ENCODE results near the gene USP35.

The USP35 gene

DNA sequence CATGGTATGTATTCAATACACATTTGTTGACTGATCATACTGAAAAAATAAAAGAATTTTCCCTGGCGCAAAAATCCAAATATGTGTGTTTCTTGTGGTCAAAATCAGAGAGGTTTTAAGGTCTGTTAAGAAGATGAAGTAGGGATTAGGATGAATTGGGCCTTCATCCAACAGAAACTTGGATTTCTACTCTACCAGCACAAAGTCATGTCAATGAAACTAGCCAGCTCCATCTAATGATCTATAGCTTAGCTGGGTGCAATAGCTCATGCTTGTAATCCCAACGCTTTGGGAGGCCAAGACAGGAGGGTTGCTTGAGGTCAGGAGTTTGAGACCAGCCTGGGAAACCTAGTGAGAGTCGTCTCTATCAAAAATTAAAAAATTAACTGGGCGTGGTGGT, 65.5 kb downstream of the USP35 start:
- Mint-ChIP-seq H3K4me1 (ENCODE audit: low read depth in 2 of 2) (no peaks in the 10 kb centered on the region), H3K9me3 (no peaks in the 10 kb centered on the region), H3K27ac (no peak overlapping the region), H3K36me3 (ENCODE audit: insufficient read depth) (no peaks in the 10 kb centered on the region), H3K4me3 (no peak overlapping the region), H3K27me3 (no peaks in the 10 kb centered on the region)
- no peak for DNase-seq
- no peak for ATAC-seq (replicated peaks)

DNA sequence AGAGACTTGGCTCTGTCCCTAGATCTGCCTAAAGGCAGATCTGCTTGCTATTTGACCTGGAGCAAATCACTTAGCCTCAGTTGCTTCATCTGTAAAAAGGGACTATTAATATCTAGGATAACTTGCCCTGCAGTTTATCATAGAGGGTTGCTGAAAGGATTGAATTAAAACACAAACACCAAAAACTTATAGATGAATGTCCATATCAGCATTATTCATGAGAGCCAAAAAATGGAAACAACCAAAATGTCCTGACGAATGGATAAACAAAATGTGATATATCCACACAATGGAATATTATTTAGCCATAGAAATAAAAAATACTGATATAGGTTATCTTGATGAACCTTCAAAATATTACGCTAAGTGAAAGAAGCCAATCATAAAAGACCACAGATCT, 67.2 kb downstream of the USP35 start:
- no peak for DNase-seq
- H3K27me3 Mint-ChIP-seq = no peaks in the 10 kb centered on the region
- no peak overlapping the region for H3K4me3 Mint-ChIP-seq
- ATAC-seq (replicated peaks) = no peak
- H3K9me3 Mint-ChIP-seq = no peaks in the 10 kb centered on the region
- H3K4me1 Mint-ChIP-seq (ENCODE audit: low read depth in 2 of 2) = no peaks in the 10 kb centered on the region
- H3K27ac Mint-ChIP-seq = no peak overlapping the region
- H3K36me3 Mint-ChIP-seq (ENCODE audit: insufficient read depth) = no peaks in the 10 kb centered on the region

DNA sequence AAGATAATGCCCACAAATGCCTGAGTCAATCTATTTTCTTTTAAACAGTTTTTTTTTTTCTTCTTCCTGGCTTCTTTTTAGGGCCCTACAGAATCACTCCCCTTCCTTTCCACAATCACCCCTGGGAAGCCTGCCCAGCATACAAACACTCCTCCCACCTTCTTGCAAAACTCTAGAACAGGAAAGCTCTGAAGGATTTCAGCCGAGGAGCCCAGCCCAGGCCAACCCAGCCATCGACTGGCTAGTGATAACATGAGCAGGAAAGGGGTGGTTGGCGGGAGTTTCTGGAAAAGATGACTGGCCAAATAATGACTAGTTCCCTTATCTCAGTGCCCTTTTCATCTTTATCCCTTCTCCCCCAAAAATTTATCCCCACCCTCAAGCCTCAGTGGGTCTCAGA, 68.2 kb downstream of the USP35 start:
- Mint-ChIP-seq H3K36me3 (ENCODE audit: insufficient read depth) (no peaks in the 10 kb centered on the region), H3K9me3 (no peaks in the 10 kb centered on the region), H3K4me3 (no peak overlapping the region), H3K27ac (no peak overlapping the region), H3K27me3 (no peaks in the 10 kb centered on the region), H3K4me1 (ENCODE audit: low read depth in 2 of 2) (no peaks in the 10 kb centered on the region)
- DNase-seq (no peak), ATAC-seq (replicated peaks) (no peak)

DNA sequence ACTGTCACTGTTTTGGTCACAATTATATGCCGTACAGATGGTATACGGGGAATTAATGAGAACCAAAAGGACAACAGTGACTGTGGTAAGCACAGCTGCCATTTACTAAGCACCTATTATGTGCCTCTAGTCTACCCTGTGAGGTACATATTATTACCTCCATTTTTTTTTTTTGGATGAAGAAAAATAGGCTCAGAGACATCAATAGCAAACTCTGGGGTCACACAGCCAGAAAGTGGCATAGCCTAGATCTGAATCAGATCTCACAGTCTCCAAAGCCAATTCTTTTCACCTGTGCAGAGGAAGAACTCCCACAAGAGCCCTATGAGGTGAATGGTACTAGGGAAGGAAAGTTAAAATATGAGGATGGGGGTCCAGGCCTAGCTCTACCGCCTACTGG, 68.9 kb downstream of the USP35 start:
- no peak overlapping the region for H3K27ac Mint-ChIP-seq
- no peaks in the 10 kb centered on the region for H3K36me3 Mint-ChIP-seq (ENCODE audit: insufficient read depth)
- no peaks in the 10 kb centered on the region for H3K4me1 Mint-ChIP-seq (ENCODE audit: low read depth in 2 of 2)
- no peak overlapping the region for H3K4me3 Mint-ChIP-seq
- no peaks in the 10 kb centered on the region for H3K9me3 Mint-ChIP-seq
- H3K27me3 Mint-ChIP-seq = no peaks in the 10 kb centered on the region
- ATAC-seq (replicated peaks) (no peak), DNase-seq (no peak)

DNA sequence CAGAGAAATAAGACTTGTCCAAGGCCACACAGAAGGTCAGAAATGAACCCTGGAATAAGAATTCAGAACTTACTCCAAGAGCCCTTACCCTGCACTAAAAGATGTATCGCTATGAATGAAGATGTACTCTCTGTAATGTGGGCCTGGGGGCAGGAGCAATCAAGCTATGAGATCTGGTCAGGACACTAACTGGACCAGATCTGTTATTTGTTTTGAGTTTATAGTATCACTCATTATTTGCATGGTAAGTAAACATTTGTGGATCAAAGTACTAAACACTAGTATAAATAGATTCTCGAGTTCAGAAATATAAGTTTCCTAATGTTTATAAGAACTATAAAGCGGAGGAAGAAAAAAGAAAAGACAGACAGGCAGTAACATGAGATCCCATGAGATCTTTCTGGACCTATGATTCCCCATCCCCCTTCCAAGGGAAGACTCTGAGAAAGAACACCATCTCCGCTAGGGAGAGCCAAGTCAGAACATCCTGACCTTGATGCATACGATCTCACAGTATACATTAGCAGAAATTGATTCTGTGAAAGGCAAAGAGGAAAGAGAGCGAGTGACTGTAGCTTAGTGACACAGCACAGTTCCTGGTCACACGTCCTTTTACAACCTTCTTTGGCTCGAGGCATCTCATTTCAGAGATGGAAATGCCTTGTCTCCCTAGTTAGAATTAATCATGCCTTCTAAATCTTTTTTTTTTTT, 71.2 kb downstream of the USP35 start:
- Mint-ChIP-seq H3K4me3 (no peak overlapping the region), H3K4me1 (ENCODE audit: low read depth in 2 of 2) (no peaks in the 10 kb centered on the region), H3K36me3 (ENCODE audit: insufficient read depth) (no peaks in the 10 kb centered on the region), H3K9me3 (no peaks in the 10 kb centered on the region), H3K27me3 (no peaks in the 10 kb centered on the region), H3K27ac (no peak overlapping the region)
- ATAC-seq (replicated peaks) (no peak), DNase-seq (no peak)

DNA sequence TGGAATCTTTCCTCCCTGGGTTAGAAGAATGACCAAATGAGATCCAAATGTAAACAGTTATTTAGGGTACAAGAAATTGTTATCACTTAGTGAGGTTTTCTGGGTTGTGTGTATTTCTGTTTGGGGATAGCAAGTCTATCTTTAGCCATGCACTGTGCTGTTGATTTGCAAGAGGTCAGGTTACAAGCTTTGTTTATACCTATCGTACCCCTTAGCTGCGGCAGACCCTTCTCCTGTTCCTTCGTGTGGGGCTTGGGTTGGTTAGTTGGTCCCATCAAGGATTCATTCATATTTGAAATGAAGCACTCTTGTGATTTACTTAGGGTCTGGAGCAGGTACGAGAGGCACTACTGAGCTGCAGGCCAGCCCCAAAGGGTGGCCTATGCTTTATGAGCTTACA, 72.6 kb downstream of the USP35 start:
- Mint-ChIP-seq H3K4me1 (ENCODE audit: low read depth in 2 of 2) (no peaks in the 10 kb centered on the region), H3K27me3 (no peaks in the 10 kb centered on the region), H3K4me3 (no peak overlapping the region), H3K36me3 (ENCODE audit: insufficient read depth) (no peaks in the 10 kb centered on the region), H3K27ac (no peak overlapping the region), H3K9me3 (no peaks in the 10 kb centered on the region)
- DNase-seq = no peak
- ATAC-seq (replicated peaks) = no peak

DNA sequence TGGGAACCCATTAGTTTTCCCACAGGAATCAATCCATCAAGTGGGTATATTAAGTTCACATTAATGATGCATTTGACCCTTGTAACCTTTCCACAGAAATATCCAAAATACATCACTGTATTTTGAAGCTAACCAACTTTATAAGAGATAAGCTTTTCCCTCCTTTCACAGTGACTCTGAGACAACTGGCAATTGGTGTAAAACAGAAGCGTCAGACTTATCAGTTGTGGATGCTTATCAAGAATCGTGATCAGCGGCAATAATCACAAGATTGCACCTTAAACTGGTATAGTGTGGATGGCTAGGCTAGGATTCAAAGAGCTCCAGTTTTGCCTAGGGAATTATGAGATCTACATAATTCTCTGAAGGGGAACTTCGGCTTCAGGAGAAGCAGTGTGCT, 73.1 kb downstream of the USP35 start:
- DNase-seq (no peak), ATAC-seq (replicated peaks) (no peak)
- H3K9me3 Mint-ChIP-seq = no peaks in the 10 kb centered on the region
- H3K36me3 Mint-ChIP-seq (ENCODE audit: insufficient read depth) = no peaks in the 10 kb centered on the region
- no peaks in the 10 kb centered on the region for H3K4me1 Mint-ChIP-seq (ENCODE audit: low read depth in 2 of 2)
- H3K4me3 Mint-ChIP-seq = no peak overlapping the region
- H3K27ac Mint-ChIP-seq = no peak overlapping the region
- H3K27me3 Mint-ChIP-seq = no peaks in the 10 kb centered on the region

DNA sequence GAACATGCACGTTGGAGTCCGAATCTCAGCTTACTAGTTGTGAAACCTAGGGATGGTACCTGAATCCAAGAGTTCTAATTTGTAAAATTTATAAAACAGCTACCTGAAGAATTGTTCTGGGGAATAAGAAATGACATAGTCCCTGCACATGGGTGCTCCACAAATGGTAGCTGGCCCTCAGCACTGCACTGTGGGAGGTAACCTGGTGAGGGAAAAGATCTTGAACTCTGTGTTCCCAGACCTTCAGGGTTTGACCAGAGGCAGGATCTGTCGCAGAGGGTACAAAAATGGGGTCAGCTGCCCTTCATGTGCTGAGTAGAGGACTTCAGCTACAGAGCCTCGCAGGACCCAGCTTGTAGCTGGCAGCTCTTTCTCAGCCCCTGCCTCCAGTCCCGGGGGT, 73.5 kb downstream of the USP35 start:
- Mint-ChIP-seq H3K4me1 (ENCODE audit: low read depth in 2 of 2) (no peaks in the 10 kb centered on the region), H3K4me3 (no peak overlapping the region), H3K27me3 (no peaks in the 10 kb centered on the region), H3K9me3 (no peaks in the 10 kb centered on the region), H3K27ac (no peak overlapping the region), H3K36me3 (ENCODE audit: insufficient read depth) (no peaks in the 10 kb centered on the region)
- ATAC-seq (replicated peaks) = no peak
- no peak for DNase-seq

DNA sequence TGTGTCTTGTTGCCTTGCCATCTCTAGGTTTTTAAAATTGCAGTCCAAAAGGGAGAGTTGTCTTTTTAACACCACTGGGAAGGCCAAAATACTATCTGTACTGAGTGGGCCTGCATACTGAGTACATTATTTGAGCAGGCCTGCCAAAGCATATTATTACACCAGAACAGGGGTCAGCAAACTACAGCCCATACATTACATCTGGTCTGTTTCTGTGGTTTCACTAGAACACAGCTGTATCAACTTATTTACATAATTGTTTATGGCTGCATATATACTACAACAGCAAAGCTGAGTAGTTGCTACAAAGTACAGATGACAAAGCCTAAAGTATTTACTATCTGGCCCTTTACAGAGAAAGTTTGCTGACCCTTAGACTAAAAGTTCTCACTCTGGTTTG, 74.0 kb downstream of the USP35 start:
- no peak for DNase-seq
- ATAC-seq (replicated peaks) = no peak
- Mint-ChIP-seq H3K27ac (no peak overlapping the region), H3K27me3 (no peaks in the 10 kb centered on the region), H3K36me3 (ENCODE audit: insufficient read depth) (no peaks in the 10 kb centered on the region), H3K4me1 (ENCODE audit: low read depth in 2 of 2) (no peaks in the 10 kb centered on the region), H3K9me3 (no peaks in the 10 kb centered on the region), H3K4me3 (no peak overlapping the region)

Data from effector memory CD8-positive, alpha-beta T cell (primary cell).